HG02943 (cell line): ENCODE results near the gene CDCA4.

Experiments
- ATAC-seq: cut with Tn5 transposase; IDR thresholded peaks from one replicate; pipeline ENCODE4 v1.9.1; 2021; ENCODE audit warnings: mild to moderate bottlenecking, low read depth, moderate library complexity; ENCODE audit not compliant: unreplicated experiment

CDCA4 gene

DNA sequence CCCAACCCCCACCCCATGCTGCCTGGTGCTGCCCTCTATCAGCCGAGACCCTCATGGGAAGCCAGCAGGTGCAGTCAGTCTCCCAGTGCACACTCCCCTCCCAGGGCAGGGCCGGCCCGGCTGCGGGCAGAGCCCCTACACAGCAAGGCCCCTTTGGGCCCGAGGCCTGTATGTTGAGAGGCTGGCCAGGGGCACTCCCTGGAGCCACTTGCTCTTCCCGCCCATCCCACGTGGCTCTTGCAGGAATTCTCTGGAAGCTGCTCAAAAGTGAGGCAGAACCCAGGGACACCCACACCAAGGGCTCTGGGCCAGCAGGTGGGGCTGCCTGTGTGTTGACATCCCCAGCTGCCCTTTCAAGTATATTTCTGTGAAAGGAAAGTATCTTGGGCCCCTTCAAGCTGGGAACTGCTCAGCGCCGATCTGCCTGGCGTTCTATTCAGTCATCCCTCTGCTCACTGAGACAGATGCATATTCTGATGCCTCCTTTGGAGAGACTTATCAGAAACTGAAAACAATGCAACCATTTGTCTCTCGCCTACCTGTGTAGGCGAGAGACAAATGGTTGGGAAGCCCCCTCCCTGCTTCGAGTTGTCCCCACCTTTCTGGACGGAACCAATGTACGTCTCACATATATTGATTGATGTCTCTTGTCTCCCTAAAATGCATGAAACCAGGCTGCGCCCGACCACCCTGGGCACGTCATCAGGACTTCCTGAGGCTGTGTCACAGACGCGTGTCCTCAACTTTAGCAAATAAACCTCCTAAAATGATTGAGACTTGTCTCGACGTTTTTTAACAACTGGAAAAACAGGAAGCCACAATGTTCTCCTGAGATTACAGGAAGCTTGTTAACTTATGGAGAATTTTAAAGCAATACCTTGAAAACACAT, 38.4 kb upstream of the CDCA4 start:
- ATAC-seq = no peak

DNA sequence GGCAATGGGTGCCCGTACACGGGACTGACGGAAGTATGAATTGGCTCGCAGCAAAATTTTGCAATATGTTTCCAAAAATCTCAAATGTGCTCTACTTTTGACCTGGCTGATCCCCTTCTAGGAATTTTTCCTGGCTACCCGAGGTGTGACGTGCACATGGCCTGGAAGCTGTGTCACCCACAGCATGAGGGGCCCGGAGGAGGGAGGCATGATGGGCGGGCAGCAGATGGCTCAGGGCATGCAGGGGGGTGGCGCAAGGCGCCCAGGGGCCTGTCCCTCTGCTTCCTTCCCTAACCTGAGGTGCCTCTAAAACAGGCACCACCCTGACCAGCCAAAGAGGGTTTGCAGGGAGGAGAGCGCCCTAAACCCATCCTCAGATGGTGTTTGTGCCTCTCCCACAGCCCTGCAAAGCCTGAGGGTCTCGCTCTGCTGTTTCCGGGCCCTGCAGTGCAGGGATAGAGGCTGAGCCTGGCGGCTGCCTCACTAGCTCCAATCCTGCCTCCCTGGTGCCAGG, 37.7 kb upstream of the CDCA4 start:
- ATAC-seq = no peak

DNA sequence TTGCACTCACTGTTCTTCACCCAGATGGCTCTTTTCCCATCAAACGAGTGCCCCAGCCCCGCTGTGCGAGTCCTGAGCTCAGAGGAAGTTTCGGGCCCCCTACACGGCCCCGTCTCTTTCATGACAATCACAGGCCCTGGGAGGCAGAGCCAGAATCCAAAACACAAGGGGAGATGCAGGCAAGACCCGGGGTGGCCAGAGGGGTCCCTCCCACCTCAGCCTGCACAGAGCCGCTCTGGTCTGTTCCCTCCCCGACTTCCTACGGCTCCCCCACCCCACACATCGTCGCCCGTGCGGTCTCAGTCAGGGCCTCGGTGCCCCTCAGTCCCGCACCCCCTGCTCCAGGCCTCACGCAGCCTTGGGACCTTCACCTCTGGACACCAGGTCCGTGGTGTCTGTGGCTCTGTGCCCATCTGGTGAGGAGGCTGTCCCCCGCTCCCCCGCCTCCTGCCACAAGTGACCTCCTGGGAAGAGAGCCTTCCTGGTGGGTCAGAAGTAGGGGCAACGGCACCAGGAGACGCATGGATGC, 35.5 kb upstream of the CDCA4 start:
- no peak for ATAC-seq

DNA sequence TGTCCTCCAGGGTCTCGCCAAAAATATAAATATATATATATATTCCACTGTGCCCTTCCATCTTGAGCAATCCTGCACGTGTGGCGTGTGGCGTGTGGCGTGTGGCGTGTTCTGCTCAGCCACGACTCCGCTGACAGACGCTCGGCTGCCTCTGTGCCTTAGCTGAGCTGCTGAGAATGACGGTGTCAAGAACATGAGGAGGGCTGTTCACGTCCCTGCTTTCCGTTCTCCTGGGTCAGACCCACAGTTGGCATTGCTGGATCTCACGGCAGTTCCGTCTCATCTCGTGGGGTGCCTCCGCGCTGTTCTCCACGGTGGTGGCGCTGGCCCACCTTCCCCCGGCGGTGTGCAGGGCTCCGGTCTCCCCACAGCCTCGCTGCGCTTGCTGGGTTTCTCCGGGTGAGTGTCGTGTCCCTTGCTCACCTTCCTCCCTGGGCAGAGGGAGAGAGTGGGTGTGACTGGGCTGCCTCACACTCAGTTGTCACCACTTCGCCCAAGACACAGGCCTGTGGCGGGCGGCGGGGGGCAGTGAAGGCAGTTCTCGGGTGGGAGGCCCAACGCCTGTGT, 34.9 kb upstream of the CDCA4 start:
- no peak for ATAC-seq

DNA sequence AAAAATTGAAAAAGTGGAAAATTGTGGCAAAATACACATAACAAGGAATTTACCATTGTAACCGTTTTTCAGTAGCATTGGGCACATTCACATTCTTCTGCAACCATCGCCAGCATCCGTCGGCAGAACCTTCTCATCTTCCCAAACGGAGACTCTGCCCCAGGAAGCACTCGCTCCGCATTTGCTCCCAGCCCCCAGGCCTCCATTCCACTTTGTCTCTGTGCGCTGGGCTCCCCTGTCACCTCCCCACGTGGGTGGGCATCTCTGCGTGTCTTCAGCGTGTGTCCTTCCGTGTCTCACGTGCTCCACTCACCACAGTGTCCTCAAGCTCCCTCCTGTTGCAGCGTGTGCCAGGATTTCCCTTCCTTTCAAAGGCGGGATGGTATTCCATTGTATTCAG, 34.5 kb upstream of the CDCA4 start:
- ATAC-seq = no peak

DNA sequence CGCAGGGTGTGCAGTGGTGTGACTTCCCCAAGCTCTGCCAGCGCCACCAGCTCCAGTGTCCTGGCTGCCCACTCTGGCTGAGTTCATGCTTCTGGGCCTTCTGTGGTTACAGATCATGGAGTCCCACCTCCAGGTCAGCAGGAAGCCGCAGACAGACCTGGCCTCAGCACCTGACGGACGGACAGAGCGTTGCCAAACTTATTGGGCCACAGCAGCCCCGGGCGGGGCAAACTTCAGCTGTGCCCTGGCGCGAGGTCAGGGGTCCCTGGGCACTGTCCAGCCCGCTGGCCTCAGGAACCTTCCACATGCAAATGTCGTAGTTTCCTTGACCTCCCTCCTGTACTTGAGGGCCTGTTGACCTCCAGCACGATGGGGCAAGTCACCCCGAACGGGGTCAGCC, 33.1 kb upstream of the CDCA4 start:
- no peak for ATAC-seq

DNA sequence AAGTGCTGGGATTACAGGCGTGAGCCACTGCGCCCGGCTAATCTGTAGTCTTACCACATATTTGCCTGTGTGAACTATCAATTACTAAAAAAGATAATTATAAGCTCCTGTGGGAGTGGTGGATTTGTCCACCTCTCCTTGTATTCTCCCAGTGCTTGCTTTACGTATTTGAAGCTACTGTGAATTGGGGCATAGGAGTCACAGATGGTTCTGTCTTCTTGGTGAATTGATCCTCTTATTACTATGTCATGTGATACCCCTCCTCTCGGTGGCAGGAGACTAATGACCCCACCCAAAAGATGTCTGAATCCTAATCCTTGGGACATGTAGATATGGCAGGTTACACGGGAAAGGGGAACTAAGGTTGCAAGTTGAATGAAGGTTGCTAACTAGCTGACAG, 32.5 kb upstream of the CDCA4 start:
- no peak for ATAC-seq

DNA sequence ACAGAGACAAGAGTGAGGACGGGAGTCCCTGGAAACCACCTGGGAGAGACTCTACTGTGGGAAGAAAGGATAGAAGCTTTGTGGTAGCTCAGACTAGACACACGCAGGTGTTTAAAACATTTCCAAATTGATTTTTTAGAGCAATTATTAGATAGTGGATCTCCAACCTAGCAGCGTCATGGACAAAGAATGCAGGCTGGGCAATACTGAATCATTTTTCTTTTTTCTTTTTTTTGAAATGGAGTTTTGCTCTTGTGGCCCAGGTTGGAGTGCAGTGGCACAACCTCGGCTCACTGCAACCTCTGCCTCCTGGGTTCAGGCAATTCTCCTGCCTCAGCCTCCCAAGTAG, 31.2 kb upstream of the CDCA4 start:
- no peak for ATAC-seq

DNA sequence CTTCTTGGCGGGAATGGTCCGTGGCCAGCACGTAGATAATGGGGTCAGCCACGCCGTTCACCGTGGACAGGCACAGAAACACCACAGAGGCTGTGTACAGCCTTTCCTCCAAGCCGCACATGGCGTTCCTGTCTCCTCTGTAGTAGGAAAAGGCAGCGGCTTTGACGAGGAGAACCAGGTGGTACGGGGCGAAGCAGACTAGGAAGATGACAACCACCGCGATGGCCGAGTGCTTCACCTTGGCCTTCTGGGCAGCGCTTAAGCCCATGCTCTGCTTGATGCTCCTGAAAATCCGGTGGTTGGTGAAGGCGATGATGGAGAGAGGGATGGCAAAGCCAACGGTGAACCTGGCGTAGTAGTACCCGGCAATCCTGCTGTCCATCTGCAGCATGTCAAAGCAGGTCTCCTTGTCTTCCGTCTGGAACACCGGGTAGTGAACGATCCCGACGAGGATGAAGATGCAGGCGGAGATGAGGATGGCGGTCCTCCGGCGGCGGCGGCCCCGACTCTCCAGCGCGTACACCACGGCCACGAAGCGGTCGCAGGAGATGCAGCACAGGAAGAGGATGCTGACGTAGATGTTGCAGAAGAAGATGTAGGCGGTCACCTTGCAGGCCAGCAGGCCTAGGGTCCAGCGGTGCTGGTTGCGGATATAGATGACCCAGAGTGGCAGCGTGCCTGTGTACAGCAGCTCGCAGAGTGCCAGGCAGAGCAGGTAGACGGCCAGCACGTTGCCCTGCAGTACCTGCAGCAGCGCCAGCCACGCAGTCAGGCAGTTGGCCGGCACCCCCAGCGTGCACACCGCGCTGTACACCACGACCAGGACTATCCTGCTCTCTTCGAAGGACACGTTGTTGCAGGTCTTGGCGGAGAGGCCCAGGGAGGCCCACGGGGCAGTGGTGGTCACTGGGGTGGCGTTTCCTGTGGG, 30.6 kb upstream of the CDCA4 start:
- no peak for ATAC-seq

DNA sequence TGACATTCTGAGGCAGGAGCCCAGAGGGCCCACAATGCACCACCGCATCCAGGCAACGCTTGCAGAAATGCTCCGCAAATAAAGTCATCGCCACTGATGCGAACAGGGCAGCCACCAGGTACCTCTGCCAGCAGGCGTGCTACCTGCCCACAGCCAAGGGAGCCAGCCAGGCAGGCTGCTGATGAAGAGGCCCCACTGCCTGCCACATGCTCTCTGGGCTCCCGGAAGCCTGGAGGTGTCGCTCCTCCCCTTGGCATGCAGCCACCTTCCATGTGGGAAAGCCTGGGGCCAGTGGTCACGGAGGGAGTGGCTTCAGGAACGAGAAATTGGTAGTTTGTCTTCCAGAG, 29.6 kb upstream of the CDCA4 start:
- no peak for ATAC-seq

DNA sequence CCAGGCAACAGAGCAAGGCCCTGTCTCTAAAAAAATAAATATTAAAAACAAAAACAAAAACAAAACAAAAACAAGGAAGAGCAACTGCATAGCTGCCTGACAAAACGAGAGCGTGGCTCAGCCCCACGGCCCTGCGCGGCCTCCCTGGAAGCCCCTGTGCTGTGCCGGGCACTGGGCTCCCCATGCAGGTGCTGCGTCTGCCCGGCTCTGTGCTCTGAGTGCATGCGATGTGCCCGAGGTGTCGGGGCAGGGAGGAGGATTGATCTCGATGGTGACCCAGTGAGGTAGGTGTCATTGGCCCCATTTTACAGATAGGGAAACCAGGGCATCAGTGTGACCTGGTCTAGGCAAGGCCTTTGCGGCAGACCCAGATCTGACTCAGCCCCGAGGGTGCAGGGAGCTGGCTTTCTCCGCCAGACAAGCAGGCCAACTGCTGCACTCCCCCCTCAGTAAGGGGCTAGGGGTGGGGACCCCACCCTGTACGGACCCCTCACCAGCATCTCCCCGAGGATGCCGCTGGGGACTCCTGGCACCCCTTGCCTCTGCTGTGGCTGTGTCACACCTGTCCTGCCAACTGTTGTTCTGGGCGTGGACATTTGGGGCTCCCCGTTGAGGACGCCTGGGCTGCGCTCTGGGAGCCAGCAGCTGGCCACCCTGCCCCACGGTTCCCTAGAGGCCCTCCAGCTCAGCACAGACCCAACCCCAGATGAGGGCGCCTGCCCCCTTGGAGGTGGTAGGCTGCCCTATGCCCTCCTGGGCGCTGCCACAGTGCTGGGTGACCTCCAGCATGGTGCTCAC, 29.1 kb upstream of the CDCA4 start:
- ATAC-seq = no peak

DNA sequence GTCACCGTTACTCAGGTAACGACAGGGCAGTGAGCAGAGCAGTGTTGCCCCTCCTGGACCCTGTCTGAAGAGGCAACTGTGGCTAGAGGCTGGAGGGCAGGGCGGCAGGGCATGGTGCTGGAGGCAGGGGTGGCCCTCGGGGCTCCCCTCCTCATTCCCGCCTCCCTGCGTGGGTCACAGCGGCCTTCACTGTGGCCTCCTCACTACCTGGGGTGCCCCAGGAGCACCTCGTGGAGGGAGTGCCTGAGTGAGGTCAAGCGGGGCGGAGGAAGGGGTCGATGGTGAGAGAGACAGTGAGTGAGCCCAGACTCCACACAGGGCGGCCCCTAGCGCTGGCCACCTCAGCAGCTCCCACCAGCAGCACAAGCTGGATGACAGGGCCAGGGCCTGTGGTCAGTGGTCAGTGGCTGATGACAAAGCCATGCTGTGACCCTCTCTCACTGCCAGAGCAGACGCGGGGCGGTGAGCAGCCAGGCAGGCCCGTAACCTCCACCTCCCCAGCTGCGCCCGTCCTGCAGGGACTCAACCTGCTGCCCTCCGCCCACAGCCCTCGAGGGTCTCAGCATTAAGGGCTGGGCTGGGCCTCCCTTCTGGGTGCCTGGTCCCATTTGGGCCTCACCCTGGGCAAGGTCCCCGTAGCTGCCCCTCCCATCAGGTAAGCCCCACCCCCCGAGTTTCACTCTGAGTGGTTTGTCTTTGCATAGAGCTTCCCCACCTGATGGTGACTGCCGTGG, 26.6 kb upstream of the CDCA4 start:
- no peak for ATAC-seq

DNA sequence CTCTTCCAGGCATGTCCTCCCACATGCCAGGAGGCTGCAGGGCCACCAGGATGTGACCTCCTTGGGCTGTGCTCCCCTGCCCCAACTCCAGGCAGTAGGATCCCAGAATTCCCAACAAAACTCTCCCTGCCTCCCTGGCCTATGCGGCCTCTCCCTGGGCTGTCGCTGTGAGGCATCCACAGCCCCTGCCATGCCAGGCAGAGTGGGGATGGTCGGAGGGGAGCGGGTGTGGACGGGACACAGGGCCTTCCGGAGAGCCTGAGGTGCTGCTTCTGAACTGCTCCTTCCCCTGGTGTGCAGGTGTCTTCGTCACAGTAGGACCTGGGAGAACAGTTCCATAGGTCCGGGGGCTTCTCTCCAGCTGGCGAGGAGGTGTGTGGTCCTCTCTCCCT, 26.0 kb upstream of the CDCA4 start:
- ATAC-seq = no peak

DNA sequence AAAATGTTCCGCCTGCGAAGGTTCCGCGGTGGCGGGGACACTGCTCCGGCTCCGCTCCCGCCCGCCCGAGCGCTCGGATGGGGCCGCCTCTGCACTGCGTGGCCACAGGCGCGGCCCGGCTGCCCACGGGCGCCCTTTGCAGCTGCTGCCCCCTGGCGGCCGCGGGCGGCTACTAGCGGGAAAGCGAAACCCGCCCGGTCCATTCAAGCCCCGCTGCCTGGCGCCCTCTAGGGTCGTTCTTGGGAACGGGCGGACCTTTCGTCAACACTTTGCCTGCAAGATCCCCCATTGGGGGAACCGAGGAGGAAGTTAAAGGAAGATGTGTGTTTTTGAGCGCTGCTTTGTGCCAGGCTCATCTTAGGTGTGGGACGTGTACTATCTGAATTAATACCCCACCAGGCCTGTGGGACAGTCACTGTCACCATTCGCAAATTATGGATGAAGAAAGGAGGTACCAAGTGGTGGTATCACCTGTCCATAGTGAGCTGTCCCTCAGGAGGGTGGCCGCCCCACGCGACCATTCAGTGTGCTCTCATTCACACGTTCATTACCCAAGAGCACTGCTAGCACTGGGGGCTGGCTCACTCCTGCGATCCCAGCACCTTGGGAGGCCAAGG, 24.9 kb upstream of the CDCA4 start:
- no peak for ATAC-seq

DNA sequence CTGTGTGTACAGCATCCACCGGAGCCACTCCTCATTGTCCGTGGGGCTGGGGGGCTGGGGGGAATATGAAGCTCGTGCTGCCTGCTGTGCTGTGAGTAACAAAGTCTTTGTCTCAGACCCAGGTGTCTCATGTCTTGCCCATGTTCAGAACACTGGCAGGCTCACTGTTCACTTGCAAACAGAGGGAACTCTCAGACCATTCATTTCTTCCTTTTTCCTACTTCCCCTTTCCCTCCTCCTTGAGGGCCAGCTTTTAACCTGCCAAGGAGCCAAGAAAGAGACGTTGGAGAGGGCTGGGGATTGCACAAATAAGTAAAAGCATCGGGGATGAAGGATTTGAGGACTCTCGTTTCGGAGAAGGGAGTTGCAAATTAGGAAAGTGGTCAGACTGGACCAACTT, 22.8 kb upstream of the CDCA4 start:
- no peak for ATAC-seq

DNA sequence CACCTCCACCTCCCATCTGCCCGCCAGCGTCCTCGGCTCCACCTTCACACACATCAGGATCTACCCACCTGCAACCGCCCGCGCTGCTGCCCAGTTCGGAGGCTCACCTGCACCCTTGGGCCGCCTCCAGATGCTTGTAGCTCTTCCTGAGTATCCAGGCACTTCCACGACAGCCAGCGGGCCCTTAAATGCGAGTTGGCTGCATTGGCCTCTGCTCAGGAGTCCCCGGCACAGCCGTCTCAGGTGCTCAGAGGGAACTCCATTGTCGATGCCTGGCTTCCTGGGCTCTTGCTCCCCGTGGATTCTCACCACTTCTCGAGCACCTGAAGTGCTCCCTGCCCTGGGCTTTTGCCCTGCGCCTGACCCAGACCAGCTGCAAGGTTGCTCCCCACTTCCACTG, 21.9 kb upstream of the CDCA4 start:
- no peak for ATAC-seq

DNA sequence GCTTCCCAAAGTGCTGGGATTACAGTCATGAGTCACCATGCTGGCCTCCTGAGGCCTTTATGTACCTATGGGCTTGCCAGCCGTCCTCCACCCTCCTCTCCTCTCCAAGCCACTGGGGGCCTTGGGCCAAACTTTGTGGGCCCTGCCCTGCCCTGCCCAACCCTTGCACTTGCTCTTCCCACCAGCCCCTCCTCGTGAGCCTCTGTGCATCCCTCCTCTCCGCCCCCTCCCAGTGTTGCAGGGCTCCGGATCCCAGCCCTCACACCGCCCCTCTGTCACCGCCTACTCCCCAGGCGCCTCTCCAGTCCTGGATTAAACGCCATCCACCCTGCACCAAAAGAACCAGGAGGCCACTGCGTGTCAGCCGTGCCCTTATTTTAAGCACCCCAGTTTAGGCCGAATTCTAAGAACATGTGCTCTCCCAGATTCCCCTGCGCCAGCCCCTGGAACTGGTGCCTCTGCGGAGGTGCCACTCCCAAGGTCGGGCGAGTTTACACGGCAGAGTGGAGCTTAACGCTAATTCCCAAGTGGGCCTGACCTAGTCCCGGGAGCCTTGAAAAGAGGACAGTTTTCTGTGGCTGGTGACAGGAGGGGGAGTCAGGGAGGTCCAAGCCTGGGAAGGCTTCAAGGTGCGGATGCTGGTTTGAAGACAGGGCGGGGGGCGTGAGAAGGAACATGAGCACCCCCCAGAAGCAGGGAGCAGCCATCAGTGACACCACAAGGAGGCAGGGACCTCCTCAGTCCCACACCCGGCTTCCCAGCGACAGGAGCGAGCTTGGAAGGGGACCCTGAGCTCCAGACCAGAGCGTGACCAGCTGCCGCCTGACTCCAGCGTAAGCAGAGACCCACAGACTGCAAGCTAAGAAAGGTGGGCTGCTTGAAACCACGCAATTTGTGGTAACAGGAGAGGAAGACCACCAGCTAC, 21.2 kb upstream of the CDCA4 start:
- no peak for ATAC-seq
